GM23338 (cell line): ENCODE measurements around the gene BEST2.
"Not testable (repeated sequence)": the region's sequence is repeated elsewhere in the genome, so short reads cannot be mapped to it uniquely, and the experiment has no call there.

Experiments used
- CREB1 ChIP-seq: fragments of 250-450 bp; sonication (Bioruptor Pico); IDR thresholded peaks from 2 replicates; pipeline ENCODE4 v1.5.0; 2020; ENCODE audit warnings: low read depth, mild to moderate bottlenecking, moderate library complexity
- CTCF ChIP-seq, 2 experiments: fragments of 200-600 bp in 1 of 2; sonication (generic) in 1 of 2; conservative IDR thresholded peaks; 2 replicates each; pipeline versions ENCODE4 v1.5.1 to v1.6.1; 2016 to 2017; ENCODE audit warnings: antibody characterized with exemption in 2 of 2, low read depth in 2 of 2, mild to moderate bottlenecking in 2 of 2, moderate library complexity in 1 of 2
- ETS1 ChIP-seq: IDR thresholded peaks from 2 replicates; pipeline ENCODE4 v1.6.1; 2016; ENCODE audit warnings: antibody characterized with exemption
- EZH2 ChIP-seq: fragments of 200-600 bp; sonication (generic); IDR thresholded peaks from one replicate; pipeline ENCODE4 v1.8.0; 2017; ENCODE audit warnings: antibody characterized with exemption, mild to moderate bottlenecking, low read depth; ENCODE audit not compliant: unreplicated experiment
- EZH2phosphoT487 ChIP-seq: fragments of 200-600 bp; sonication (generic); IDR thresholded peaks from one replicate; pipeline ENCODE4 v1.8.1; 2018; ENCODE audit warnings: antibody characterized with exemption; ENCODE audit not compliant: unreplicated experiment
- NANOG ChIP-seq: IDR thresholded peaks from 2 replicates; pipeline ENCODE4 v1.6.1; 2016; ENCODE audit warnings: antibody characterized with exemption, borderline replicate concordance
- POLR2AphosphoS5 ChIP-seq: IDR thresholded peaks from 2 replicates; pipeline ENCODE4 v1.6.1; 2016; ENCODE audit warnings: antibody characterized with exemption, low read depth
- REST ChIP-seq: IDR thresholded peaks from one replicate; pipeline ENCODE4 v1.6.1; 2018; ENCODE audit warnings: antibody characterized with exemption; ENCODE audit not compliant: unreplicated experiment
- STAT1 ChIP-seq: IDR thresholded peaks from one replicate; pipeline ENCODE4 v1.6.1; 2016; ENCODE audit warnings: antibody characterized with exemption; ENCODE audit not compliant: unreplicated experiment

GRCh38 chr19:12713304-12713703 lies 38.3 kb upstream of the BEST2 start:
- TF ChIP-seq CTCF (conservative IDR thresholded peaks at IDR 0.05; ENCODE audit: low read depth in 2 of 2); REST; EZH2phosphoT487; STAT1; EZH2; POLR2AphosphoS5; CREB1 (CRISPR knock-in tag); NANOG; ETS1: not testable (repeated sequence)
